ENCODE results near the gene CTNNA2.
A peak's percentile ranks its signal among the peaks of the same experiment; 100 is the strongest.

CTNNA2 gene

DNA sequence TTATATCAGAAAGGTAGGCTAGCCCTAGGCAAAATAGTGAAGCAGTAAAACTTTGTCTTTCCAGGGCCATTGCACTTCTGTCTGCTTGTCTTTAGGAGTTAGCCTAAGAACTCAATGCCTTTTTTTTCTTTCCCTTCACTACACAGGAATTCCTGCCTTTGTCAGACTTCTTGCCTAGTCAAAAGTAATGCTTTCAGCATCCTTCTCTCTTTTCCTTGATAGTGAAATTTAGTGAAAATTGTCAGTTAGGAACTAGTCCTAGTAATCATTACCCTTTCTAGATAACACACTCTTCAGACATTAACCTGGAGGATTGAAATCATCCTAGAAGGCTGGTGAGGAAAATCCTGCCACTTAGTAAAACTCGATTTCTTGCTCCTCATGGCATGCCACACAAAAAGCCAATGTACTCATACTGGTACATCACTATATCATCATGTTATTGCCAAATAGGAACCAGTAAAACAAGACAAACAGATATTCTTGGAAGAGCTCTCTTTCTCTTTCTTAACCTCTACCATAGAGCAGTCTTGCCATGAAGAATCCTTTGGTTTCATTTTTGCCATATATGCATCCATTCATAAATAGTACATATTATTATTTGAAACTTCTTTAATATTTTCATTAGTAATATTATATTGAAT lies 320.5 kb downstream of the CTNNA2 start:
- peak overlapping the region; percentile 28 for H3K4me3 ChIP-seq (ENCODE audit: low read depth, low read length)
- H3K9me3 ChIP-seq, result no peaks in the 10 kb centered on the region
- no peak for DNase-seq
- H3K4me1 ChIP-seq, result peaks cover 4% of the 10 kb centered on the region; the same call in 1 of the 2 replicates
- TF ChIP-seq CTCF (IDR thresholded peaks at IDR 0.05; ENCODE audit: low read depth, low read length), result no peak
- no peaks in the 10 kb centered on the region for H3K27me3 ChIP-seq
- no peaks in the 10 kb centered on the region for H3K36me3 ChIP-seq

DNA sequence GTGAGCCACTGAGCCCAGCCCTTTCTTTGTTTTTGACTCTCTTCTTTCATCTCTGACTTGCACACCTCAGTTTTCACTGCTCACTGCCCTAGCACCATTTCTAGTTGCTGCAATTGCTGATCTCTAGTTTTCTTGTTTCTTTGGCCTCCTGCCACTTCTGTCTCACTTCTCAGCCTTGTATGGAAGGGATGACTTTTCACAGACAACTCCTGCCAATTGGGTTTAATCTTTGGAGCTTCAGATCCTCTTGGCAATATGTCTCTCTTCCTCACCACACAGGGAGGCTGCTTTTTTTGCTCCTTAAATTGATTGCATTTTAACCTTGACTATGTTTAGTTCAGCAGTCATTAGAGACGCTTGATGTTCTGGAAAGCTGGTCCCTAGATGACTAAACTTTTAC lies 323.1 kb downstream of the CTNNA2 start:
- H3K4me3 ChIP-seq (ENCODE audit: low read depth, low read length), result no peak overlapping the region
- H3K27me3 ChIP-seq, result no peaks in the 10 kb centered on the region
- no peaks in the 10 kb centered on the region for H3K36me3 ChIP-seq
- H3K4me1 ChIP-seq, result peaks cover 4% of the 10 kb centered on the region; the same call in 1 of the 2 replicates
- TF ChIP-seq CTCF (IDR thresholded peaks at IDR 0.05; ENCODE audit: low read depth, low read length), result no peak
- DNase-seq, result no peak
- no peaks in the 10 kb centered on the region for H3K9me3 ChIP-seq

DNA sequence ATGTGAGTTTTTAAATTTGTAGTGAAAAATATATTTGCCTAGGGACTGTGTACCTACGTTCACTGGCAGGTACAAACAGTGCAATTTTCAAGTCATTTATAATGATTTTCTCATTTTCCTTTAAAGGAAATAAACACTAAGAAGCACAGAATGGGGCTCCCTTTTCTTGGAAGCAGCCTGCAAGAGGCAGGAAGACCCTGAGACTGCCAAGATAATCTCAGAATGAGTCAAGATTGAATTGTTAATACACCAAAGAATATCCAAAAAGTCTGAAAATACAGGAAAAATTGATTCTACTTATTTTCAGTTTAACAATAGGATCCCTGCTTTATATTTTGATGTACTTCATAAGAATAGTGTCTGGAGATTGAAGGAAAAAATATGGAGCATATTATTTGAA lies 331.2 kb downstream of the CTNNA2 start:
- no peaks in the 10 kb centered on the region for H3K9me3 ChIP-seq
- DNase-seq, result no peak
- H3K36me3 ChIP-seq, result no peaks in the 10 kb centered on the region
- H3K4me1 ChIP-seq, result no peaks in the 10 kb centered on the region
- no peaks in the 10 kb centered on the region for H3K27me3 ChIP-seq
- no peak for TF ChIP-seq CTCF (IDR thresholded peaks at IDR 0.05; ENCODE audit: low read depth, low read length)
- H3K4me3 ChIP-seq (ENCODE audit: low read depth, low read length), result no peak overlapping the region

DNA sequence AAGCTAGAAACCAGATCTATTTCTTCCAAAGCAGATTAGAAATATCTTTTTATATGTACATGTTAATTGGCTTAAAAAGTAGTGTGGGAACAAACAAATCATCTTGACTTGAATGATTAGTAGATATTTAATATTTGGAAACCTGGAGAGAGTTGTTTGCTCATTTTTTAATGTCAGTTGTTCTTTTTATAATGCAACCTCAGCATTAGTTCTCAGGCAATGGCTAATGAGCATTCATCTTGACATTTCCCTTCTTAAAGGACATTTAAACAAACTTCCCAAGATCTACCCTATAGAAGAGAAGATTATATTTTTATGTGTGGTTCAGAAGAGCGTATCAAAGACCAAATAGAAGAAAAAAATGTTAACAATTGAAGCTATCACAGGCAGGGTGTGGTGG lies 334.0 kb downstream of the CTNNA2 start:
- TF ChIP-seq CTCF (IDR thresholded peaks at IDR 0.05; ENCODE audit: low read depth, low read length), result no peak
- H3K4me3 ChIP-seq (ENCODE audit: low read depth, low read length), result no peak overlapping the region
- no peaks in the 10 kb centered on the region for H3K4me1 ChIP-seq
- H3K9me3 ChIP-seq, result no peaks in the 10 kb centered on the region
- no peaks in the 10 kb centered on the region for H3K27me3 ChIP-seq
- DNase-seq, result no peak
- H3K36me3 ChIP-seq, result no peaks in the 10 kb centered on the region

GRCh38 chr2:79849241-79849640 lies 336.4 kb downstream of the CTNNA2 start:
- no peaks in the 10 kb centered on the region for H3K27me3 ChIP-seq
- TF ChIP-seq CTCF (IDR thresholded peaks at IDR 0.05; ENCODE audit: low read depth, low read length), result no peak

GRCh38 chr2:79849949-79850348 lies 337.1 kb downstream of the CTNNA2 start:
- Histone ChIP-seq H3K4me3 (ENCODE audit: low read depth, low read length) (no peak overlapping the region), H3K9me3 (no peaks in the 10 kb centered on the region), H3K36me3 (no peaks in the 10 kb centered on the region), H3K27me3 (no peaks in the 10 kb centered on the region), H3K4me1 (no peaks in the 10 kb centered on the region; the same call in 1 of the 2 replicates)
- TF ChIP-seq CTCF (IDR thresholded peaks at IDR 0.05; ENCODE audit: low read depth, low read length), result no peak
- DNase-seq, result no peak

More at GRCh38 chr2:79849241-79849640, 336.4 kb downstream of the CTNNA2 start:
- H3K9me3 ChIP-seq, result no peaks in the 10 kb centered on the region
- no peak for DNase-seq
- H3K4me3 ChIP-seq (ENCODE audit: low read depth, low read length), result no peak overlapping the region
- H3K4me1 ChIP-seq, result no peaks in the 10 kb centered on the region
- no peaks in the 10 kb centered on the region for H3K36me3 ChIP-seq

Data from BE2C (cell line).